ENCODE data around the gene USP9Y. TPM values are rescaled to one million over a fixed set of nuclear protein-coding genes. Genes with fewer than 3 reads are reported as not detected.

The USP9Y gene
- total RNA-seq, 1 donor from 2014 or later, result not detected

GRCh38 chrY:12793999-12794398 is 93.0 kb downstream of the USP9Y start:
- H3K4me3 Mint-ChIP-seq, result no peak overlapping the region
- DNase-seq (ENCODE audit: low spot score in 2 of 2, unreplicated experiment in 2 of 2), result no peak
- H3K9me3 Mint-ChIP-seq, result no peaks in the 10 kb centered on the region
- H3K4me1 Mint-ChIP-seq, result no peaks in the 10 kb centered on the region
- no peaks in the 10 kb centered on the region for H3K36me3 Mint-ChIP-seq
- TF ChIP-seq CTCF (IDR thresholded peaks at IDR 0.05; ENCODE audit: unreplicated experiment), result no peak
- H3K27me3 Mint-ChIP-seq (ENCODE audit: low read depth), result no peaks in the 10 kb centered on the region
- H3K27ac Mint-ChIP-seq, result no peak overlapping the region

GRCh38 chrY:12808046-12808445 is 107.0 kb downstream of the USP9Y start:
- Mint-ChIP-seq H3K27ac (no peak overlapping the region), H3K27me3 (ENCODE audit: low read depth) (no peaks in the 10 kb centered on the region), H3K36me3 (no peaks in the 10 kb centered on the region), H3K9me3 (no peaks in the 10 kb centered on the region), H3K4me1 (no peaks in the 10 kb centered on the region), H3K4me3 (no peak overlapping the region)
- TF ChIP-seq CTCF (IDR thresholded peaks at IDR 0.05; ENCODE audit: unreplicated experiment), result no peak
- DNase-seq (ENCODE audit: low spot score in 2 of 2, unreplicated experiment in 2 of 2), result no peak

- TF ChIP-seq CTCF (IDR thresholded peaks at IDR 0.05; ENCODE audit: unreplicated experiment), result no peak
- Mint-ChIP-seq H3K27me3 (ENCODE audit: low read depth) (no peaks in the 10 kb centered on the region), H3K4me1 (no peaks in the 10 kb centered on the region), H3K36me3 (no peaks in the 10 kb centered on the region), H3K9me3 (no peaks in the 10 kb centered on the region), H3K4me3 (no peak overlapping the region), H3K27ac (no peak overlapping the region)
- DNase-seq (ENCODE audit: low spot score in 2 of 2, unreplicated experiment in 2 of 2), result no peak
Measured at GRCh38 chrY:12809034-12809433, 108.0 kb downstream of the USP9Y start.

- no peaks in the 10 kb centered on the region for H3K36me3 Mint-ChIP-seq
- DNase-seq (ENCODE audit: low spot score in 2 of 2, unreplicated experiment in 2 of 2), result no peak
- H3K27ac Mint-ChIP-seq, result no peak overlapping the region
- H3K27me3 Mint-ChIP-seq (ENCODE audit: low read depth), result no peaks in the 10 kb centered on the region
- H3K4me3 Mint-ChIP-seq, result no peak overlapping the region
- H3K9me3 Mint-ChIP-seq, result no peaks in the 10 kb centered on the region
- no peaks in the 10 kb centered on the region for H3K4me1 Mint-ChIP-seq
- no peak for TF ChIP-seq CTCF (IDR thresholded peaks at IDR 0.05; ENCODE audit: unreplicated experiment)
Measured at GRCh38 chrY:12823408-12823807, 122.4 kb downstream of the USP9Y start.

GRCh38 chrY:12826791-12827190 is 125.8 kb downstream of the USP9Y start:
- Mint-ChIP-seq H3K27me3 (ENCODE audit: low read depth) (no peaks in the 10 kb centered on the region), H3K4me1 (no peaks in the 10 kb centered on the region), H3K36me3 (no peaks in the 10 kb centered on the region), H3K27ac (no peak overlapping the region), H3K4me3 (no peak overlapping the region), H3K9me3 (no peaks in the 10 kb centered on the region)
- DNase-seq (ENCODE audit: low spot score in 2 of 2, unreplicated experiment in 2 of 2), result no peak
- TF ChIP-seq CTCF (IDR thresholded peaks at IDR 0.05; ENCODE audit: unreplicated experiment), result no peak

GRCh38 chrY:12833284-12833683 is 132.3 kb downstream of the USP9Y start:
- no peak for DNase-seq (ENCODE audit: low spot score in 2 of 2, unreplicated experiment in 2 of 2)
- TF ChIP-seq CTCF (IDR thresholded peaks at IDR 0.05; ENCODE audit: unreplicated experiment), result no peak
- Mint-ChIP-seq H3K27me3 (ENCODE audit: low read depth) (no peaks in the 10 kb centered on the region), H3K27ac (no peak overlapping the region), H3K36me3 (no peaks in the 10 kb centered on the region), H3K4me1 (no peaks in the 10 kb centered on the region), H3K9me3 (no peaks in the 10 kb centered on the region), H3K4me3 (no peak overlapping the region)
